ENCODE data around the gene ZNF750.

Gene ZNF750

DNA sequence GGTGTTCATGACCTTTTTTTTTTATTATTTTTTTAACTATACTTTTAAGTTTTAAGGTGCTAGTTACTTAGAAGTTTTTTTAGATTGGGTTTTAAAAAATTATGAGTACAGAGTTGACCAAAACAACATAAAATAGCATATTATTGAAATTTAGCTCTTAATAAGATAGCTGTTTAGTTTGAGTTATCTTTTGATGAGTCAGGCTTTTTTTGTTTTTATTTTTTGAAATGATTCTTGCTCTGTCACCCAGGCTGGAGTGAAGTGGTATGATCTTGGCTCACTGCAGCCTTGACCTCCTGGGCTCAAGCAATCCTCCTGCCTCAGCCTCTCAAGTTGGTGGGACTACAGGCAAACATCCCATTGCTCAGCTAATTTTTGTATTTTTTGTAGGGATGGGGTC, 13.6 kb downstream of the ZNF750 start:
- no peak overlapping the region for H3K4me3 ChIP-seq (replicated peaks; ENCODE audit: low read depth, low read length)

DNA sequence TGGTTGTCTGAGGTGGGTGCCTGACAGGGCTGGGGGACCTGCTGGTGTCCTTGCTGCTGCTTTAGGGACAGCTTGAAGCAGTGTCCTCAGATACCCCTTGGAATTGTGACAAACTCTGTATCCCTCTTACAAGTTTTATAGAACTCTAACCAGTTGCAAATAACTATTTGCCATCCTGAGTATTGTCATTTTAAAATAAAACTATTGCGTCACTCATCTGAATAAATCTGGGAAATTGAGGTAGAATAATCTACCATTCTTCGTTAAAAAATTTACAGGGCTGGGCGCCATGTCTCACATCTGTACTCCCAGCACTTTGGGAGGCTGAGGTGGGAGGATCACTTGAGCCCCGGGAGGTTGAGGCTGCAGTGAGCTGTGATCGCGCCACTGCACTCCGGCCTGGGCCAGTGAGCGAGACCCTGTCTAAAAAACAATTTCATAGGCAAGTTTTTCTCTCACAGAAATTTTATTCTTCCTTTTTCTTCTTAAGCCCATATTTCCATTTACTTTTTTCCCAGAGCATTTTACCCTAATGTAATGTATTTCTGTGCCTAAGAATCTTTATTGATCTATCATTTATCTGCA, 14.2 kb downstream of the ZNF750 start:
- no peak for DNase-seq (ENCODE audit: low read depth)
- no peak for TF ChIP-seq CTCF (IDR thresholded peaks at IDR 0.05; ENCODE audit: low read length, missing control alignments)
- no peak overlapping the region for H3K4me3 ChIP-seq (replicated peaks; ENCODE audit: low read depth, low read length)

More for the DNA sequence above, 13.6 kb downstream of the ZNF750 start:
- DNase-seq (ENCODE audit: low read depth): no peak
- TF ChIP-seq CTCF (IDR thresholded peaks at IDR 0.05; ENCODE audit: low read length, missing control alignments): no peak

GRCh38 chr17:82823004-82823403, 16.8 kb downstream of the ZNF750 start:
- no peak for DNase-seq (ENCODE audit: low read depth)
- peak; percentile 8 for TF ChIP-seq CTCF (IDR thresholded peaks at IDR 0.05; ENCODE audit: low read length, missing control alignments)
- no peak overlapping the region for H3K4me3 ChIP-seq (replicated peaks; ENCODE audit: low read depth, low read length)

- no peak for TF ChIP-seq CTCF (IDR thresholded peaks at IDR 0.05; ENCODE audit: low read length, missing control alignments)
- no peak overlapping the region for H3K4me3 ChIP-seq (replicated peaks; ENCODE audit: low read depth, low read length)
- no peak for DNase-seq (ENCODE audit: low read depth)
Measured at GRCh38 chr17:82822281-82822680, 17.5 kb downstream of the ZNF750 start.

DNA sequence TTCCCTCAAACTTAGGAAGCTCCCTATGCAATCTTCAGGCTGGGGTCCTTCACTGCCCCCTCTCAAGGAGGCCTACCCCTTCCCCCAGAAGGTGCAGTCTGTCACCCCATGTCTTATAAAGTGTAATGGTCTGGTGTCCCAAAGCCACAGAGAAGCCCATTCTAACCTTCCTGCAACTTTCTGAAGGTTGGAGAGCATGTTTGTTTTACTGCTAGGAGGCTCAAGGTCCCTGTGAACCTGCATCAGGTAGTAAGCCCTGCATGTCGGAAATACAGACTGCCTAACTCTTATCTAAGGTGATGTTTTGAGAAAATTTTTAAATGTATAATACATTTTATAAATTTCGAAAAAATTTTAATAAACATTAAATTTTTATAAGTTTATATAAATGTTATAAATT, 18.3 kb downstream of the ZNF750 start:
- no peak overlapping the region for H3K4me3 ChIP-seq (replicated peaks; ENCODE audit: low read depth, low read length)
- DNase-seq (ENCODE audit: low read depth): no peak
- no peak for TF ChIP-seq CTCF (IDR thresholded peaks at IDR 0.05; ENCODE audit: low read length, missing control alignments)

DNA sequence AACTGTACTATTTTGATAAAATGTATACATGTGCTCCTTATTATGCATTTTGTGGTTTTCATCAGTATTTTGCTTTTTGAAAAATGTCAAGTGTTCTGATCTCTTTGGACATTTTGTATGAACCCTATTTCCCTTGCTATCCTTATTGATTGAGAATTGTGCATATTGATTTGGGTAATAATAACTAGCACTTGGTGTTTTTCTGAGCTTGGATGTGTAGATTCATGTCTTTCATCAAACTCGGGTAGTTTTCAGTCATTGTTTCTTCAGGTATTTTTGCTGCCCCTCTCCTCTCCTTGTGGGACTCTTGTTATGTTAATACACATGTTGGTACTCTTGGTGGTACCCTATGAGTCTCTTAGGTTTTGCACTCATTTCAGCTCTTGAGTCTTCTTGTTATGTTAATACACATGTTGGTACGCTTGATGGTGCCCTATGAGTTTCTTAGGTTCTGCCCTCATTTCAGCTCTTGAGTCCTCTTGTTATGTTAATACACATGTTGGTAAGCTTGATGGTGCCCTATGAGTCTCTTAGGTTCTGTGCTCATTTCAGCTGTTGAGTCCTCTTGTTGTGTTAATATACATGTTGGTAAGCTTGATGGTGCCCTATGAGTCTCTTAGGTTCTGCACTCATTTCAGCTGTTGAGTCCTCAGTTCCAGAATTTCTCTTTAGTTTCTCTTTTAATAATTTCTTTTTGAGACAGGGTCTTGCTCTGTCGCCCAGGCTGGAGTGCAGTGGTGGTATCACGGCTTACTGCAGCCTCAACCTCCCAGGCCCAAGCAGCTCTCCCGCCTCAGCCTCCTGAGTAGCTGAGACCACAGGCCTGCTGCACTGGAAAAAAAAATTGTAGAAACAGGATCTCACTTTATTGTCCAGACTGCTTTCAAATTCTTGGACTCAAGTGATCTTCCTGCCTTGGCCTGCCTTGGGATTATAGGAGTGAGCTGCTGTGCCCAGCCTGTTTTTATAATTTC, 19.3 kb downstream of the ZNF750 start:
- TF ChIP-seq CTCF (IDR thresholded peaks at IDR 0.05; ENCODE audit: low read length, missing control alignments): no peak
- DNase-seq (ENCODE audit: low read depth): no peak
- no peak overlapping the region for H3K4me3 ChIP-seq (replicated peaks; ENCODE audit: low read depth, low read length)

All from fibroblast of pulmonary artery (primary cell).